NCI-H1092 treated with DMSO at 0.1 percent for 48 hours (cell line): Measurements from ENCODE around the gene ITPR2.

Source experiments
- DNase-seq: peaks from one replicate; lab custom pipeline; 2025; lab: John Stamatoyannopoulos, UW

ITPR2 gene

GRCh38 chr12:26513363-26514043 is 319.5 kb downstream of the ITPR2 start:
- no peak for DNase-seq

- no peak for DNase-seq
Observed at GRCh38 chr12:26512213-26512612, 320.8 kb downstream of the ITPR2 start.

- DNase-seq = no peak
Observed at GRCh38 chr12:26510354-26510674, 322.7 kb downstream of the ITPR2 start.

- no peak for DNase-seq
Observed at GRCh38 chr12:26507613-26508012, 325.4 kb downstream of the ITPR2 start.

- no peak for DNase-seq
Observed at GRCh38 chr12:26499979-26500640, 332.9 kb downstream of the ITPR2 start.

GRCh38 chr12:26496170-26496569 is 336.8 kb downstream of the ITPR2 start:
- DNase-seq = no peak

- no peak for DNase-seq
Observed at GRCh38 chr12:26493656-26494055, 339.3 kb downstream of the ITPR2 start.

GRCh38 chr12:26492406-26492805 is 340.6 kb downstream of the ITPR2 start:
- no peak for DNase-seq

- DNase-seq = no peak
Observed at GRCh38 chr12:26489908-26490307, 343.1 kb downstream of the ITPR2 start.

- DNase-seq = no peak
Observed at GRCh38 chr12:26488351-26488750, 344.6 kb downstream of the ITPR2 start.

GRCh38 chr12:26473291-26473690 is 359.7 kb downstream of the ITPR2 start:
- DNase-seq = no peak

- no peak for DNase-seq
Observed at GRCh38 chr12:26471560-26471959, 361.4 kb downstream of the ITPR2 start.

- DNase-seq = no peak
Observed at GRCh38 chr12:26469421-26470180, 363.4 kb downstream of the ITPR2 start.

- no peak for DNase-seq
Observed at GRCh38 chr12:26467351-26467750, 365.6 kb downstream of the ITPR2 start.

- no peak for DNase-seq
Observed at GRCh38 chr12:26466726-26467125, 366.3 kb downstream of the ITPR2 start.

GRCh38 chr12:26465419-26466097 is 367.4 kb downstream of the ITPR2 start:
- DNase-seq = no peak

GRCh38 chr12:26461776-26462175 is 371.2 kb downstream of the ITPR2 start:
- no peak for DNase-seq

- DNase-seq = no peak
Observed at GRCh38 chr12:26460361-26460760, 372.6 kb downstream of the ITPR2 start.

- DNase-seq = no peak
Observed at GRCh38 chr12:26455936-26456574, 376.9 kb downstream of the ITPR2 start.

- DNase-seq = no peak
Observed at GRCh38 chr12:26453246-26453645, 379.7 kb downstream of the ITPR2 start.

- DNase-seq = no peak
Observed at GRCh38 chr12:26452511-26452910, 380.5 kb downstream of the ITPR2 start.

GRCh38 chr12:26451763-26452162 is 381.2 kb downstream of the ITPR2 start:
- no peak for DNase-seq
